Femur (tissue), 1 donor: ENCODE data around the gene CLMN.
"Not testable (repeated sequence)": the region's sequence is repeated elsewhere in the genome, so short reads cannot be mapped to it uniquely, and the experiment has no call there.

Experiments
- DNase-seq: peaks from one replicate; pipeline ENCODE4 v3.0.0-alpha.2; 2017

Gene CLMN

DNA sequence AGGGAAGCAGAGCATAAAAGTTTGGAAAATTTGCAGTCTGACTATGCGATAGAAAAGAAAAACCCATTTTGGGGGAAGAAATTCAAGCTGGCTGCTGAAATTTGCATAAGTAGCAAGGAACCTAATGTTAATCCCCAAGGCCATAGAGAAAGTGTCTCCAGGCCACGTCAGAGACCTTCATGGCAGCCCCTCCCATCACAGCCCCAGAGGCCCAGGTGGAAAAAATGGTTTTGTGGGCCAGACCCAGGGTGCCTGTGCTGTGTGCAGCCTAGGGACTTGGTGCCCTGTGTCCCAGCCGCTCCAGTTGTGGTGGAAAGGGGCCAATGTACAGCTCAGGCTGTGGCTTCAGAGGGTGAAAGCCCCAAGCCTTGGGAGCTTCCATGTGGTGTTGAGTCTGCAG lies 35.9 kb downstream of the CLMN start:
- DNase-seq = not testable (repeated sequence)

DNA sequence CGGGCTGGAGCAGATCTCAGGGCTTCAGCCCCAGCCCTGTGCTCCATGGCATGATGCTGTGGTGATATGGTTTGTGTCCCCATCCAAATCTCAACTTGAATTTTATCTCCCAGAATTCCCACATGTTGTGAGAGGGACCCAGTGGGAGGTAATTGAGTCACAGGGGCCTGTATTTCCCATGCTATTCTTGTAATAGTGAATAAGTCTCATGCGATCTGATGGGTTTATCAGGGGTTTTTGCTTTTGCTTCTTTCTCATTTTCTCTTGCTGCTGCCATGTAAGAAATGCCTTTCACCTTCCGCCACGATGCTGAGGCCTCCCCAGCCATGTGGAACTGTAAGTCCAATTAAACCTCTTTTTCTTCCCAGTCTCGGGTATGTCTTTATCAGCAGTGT lies 36.7 kb downstream of the CLMN start:
- not testable (repeated sequence) for DNase-seq

DNA sequence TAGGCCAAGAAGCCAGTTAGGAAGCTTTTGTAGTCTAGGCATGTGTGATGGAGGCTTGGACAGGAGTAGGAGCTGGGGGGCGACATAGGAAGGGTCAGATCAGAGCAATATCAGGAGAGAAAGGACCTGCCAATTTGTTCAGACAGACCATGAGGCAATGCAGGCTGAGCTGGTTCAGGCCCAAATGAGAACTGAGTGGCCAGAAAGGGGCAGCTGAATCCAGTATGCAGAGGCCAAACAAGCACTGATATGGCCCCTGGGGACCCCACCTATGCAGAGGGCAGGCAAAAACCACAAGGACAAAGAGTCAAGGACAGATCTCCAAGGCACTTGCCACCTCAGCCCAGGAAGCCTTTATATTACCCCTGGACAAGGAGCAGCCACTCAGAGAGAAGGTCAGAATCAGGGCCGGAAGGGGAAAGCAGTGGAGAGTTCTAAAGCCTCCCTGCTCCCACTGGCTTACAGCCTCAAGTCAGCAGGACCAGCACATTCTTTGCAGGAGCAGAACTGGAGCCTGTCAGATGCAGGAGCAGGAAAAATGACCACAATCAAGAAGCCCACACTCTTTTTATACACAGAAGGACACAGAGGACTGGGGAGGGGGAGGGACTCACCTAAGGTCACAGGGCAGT lies 37.2 kb downstream of the CLMN start:
- DNase-seq = no peak

DNA sequence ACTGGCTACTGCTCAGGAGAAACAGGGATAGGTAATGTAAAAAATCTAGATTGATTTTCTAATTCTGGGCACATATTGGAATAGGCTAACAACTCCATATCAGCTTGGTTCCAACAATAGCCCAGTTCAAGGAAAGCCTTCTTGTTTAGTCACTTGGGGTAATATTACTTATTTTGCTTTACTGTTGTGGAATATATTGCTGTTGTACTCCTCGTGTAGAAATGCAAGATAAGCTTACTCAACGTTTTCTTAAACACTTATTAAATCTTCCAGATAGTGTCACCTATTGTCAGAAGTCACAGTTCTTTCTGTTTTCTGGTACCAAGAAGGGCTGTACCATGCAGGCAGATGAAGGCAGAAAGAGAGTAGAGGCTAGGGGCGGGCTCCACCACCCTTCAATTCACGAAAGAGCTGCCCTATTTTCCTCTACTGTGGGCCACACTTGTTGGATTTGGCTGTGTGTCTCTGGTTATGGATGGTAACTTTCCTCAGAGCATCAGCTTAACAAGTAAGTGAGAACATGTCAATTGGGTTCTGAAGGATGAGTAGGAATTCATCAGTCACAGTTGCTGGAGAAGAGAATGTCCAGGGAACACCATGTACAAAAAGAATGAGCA lies 38.0 kb downstream of the CLMN start:
- DNase-seq = no peak

DNA sequence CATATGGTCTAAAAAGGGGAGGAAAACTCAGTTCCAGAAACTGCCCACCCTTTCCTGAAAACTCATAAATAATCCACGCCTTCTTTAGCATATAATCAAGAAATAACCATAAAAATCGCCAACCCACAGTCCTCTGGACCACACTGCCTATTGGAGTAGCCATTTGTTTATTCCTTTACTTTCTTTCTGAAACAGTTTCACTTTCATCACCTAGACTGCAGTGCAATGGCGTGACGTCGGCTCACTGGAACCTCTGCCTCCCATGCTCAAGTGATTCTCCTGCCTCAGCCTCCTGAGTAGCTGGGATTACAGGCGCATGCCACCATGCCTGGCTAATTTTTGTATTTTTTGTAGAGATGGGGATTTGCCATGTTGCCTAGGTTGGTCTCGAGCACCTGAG lies 44.2 kb downstream of the CLMN start:
- DNase-seq = no peak

DNA sequence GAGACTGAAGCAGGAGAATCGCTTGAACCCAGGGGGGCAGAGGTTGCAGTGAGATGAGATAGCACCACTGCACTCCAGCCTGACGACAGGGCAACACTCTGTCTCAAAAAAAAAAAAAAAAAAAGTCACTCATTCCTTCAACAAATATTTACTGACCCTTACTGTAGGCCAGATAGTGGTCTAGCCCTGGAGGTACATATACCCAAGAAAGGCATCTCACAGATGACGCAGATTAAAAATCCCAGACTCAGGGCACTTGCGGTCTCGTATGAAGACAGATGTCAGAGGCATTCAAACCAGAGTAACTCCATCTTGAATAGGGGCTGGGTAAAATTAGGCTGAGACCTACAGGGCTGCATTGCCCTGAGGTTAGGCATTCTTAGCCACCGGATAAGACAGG lies 44.8 kb downstream of the CLMN start:
- DNase-seq = no peak

DNA sequence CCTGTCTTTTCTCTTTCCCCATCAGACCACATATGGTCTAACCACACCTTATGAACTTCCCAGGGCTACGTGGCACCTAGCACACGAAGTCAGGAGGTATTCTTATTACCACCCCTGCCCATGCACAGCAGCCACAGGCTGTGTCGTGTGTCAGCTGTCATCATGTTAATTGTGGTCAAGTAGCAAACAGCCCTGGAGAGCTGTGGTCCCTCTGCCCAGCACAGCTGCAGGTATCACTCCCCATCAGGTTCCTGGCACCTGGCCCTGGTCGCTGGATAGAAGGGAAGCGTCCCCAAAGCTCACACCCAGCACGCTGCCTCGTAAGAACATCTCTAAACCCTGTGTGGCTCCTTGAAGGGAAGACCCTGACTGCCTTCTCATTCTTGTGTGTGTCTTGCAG lies 45.4 kb downstream of the CLMN start:
- DNase-seq = no peak

DNA sequence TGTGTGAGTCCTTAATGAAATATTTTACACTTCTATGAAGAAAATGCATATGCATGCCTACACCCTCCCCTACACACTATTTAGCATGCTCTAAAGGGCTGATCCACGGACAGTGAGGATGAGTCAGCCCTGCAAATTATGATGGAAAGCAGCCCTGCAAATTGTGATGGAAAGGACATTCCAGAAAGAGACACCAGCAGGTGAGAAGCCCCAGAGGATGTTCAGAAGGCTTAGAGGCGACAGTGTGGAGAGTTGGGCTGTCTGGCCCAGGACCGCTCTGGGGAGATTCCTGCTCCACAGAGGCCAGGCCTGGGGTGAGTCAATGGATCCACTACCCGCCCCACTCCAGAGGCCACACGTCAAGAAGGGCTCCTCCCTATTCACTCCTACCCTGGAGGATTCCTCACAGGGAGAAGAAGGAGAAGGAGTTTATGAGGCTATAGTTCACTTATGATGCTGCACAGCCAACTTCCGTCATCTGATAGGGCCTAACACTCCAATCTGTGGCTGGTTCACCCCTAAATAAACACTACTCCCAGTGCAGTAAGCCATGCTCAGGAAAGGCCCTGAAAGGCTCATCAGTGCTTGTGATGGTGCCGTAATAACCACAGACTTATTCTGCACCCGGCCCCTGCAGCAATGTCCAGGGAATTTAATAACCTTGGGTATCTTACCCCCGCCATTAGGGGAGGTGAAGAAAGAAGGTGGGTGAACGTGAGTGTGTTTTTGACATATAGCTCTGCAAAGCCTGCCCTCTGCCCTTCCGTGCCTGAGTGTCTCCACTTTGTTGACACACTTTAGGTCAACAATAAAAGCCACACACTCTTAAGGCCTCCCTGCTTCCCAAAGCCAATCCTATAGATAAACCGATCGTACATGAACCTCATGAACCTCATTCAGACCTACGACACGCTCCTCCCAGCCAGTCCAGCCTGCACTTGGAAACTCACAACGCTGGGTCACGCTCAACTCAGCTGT lies 46.4 kb downstream of the CLMN start:
- DNase-seq = no peak

DNA sequence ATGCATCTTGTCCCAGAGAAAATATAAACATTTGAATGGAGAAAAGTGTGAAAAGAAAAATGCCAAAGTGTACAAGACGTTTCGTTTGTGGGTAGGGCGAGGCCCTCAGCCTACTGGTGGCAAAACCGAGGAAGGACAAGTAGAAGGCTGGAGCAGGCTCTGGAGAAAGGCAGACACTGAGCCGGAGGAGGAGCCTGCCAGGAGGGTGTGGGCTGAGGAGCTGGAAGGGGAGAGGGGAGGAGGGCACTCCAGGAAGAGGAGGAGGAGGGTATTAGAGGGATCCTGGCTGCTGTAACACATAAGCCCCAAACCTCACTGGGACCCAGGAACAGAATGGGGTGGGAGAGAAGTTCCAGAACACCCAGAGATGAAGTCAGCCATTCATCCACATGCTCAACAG lies 47.7 kb downstream of the CLMN start:
- no peak for DNase-seq

DNA sequence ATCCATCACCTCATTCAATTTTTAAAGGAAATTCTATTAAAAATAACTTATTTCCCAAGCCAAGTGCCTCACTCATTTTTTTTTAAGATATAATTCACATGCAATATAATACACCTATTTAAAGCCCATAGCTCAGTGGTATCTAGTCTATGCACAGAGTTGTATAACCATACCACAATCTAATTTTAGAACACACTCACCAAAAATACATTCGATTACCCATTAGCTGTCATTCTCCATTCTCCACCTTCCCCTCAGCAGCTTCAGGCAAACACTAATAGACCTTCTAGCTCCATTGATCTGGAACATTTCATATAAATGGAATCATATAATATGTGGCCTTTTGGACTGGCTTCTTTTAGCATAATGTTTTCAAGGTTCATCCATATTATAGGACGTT lies 49.5 kb downstream of the CLMN start:
- no peak for DNase-seq

DNA sequence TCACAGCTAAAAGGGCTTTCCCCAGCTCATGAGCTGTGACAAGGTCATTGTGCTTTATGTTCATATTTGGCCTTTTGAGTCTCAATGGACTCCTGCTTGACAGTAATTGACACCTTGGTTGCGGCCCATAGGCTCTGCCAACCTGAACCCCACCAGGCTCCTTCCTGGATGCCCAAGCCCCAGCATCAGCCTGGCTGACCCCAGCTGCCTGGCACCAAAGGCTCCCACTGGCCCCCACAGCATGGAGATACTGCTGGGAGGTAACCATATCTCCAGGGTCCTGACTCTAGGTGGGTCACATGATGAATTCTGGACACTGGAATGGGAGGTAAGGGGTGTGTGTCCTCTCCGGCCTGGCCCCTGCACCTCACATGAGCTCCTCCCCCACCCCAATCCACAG lies 50.2 kb downstream of the CLMN start:
- no peak for DNase-seq

DNA sequence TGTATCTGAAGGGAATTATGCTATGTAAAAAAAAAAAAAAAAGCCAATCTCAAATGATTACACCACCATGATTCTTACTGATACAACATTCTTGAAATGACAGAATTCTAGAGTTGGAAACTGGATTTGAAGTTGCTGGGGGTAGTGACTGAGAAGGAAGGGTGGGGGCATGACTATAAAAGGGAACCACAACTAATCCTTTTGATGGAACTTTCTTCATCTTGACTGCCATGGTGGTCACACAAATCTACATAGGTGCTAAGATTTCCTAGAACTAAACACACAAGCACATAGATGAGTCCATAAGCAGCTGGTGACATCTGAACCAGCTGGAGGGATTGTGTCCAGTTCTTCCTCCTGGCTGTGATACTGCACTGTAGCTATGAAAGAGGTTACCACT lies 51.4 kb downstream of the CLMN start:
- no peak for DNase-seq

DNA sequence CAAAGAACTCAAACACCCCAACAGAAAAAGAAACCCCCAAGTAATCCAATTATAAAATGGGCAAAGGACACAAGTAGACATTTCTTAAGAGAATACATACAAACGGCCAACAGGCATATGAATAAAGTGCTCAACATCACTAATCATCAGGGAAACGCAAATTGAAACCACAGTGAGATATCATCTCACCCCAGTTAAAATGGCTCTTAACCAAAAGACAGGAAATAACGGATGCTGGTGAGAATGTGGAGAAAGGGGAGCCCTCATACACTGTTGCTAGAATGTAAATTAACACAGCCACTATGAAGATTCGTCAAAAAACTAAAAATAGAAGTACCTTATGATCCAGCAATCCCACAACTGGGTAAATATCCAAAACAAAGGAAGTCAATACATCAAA lies 52.4 kb downstream of the CLMN start:
- DNase-seq = no peak

DNA sequence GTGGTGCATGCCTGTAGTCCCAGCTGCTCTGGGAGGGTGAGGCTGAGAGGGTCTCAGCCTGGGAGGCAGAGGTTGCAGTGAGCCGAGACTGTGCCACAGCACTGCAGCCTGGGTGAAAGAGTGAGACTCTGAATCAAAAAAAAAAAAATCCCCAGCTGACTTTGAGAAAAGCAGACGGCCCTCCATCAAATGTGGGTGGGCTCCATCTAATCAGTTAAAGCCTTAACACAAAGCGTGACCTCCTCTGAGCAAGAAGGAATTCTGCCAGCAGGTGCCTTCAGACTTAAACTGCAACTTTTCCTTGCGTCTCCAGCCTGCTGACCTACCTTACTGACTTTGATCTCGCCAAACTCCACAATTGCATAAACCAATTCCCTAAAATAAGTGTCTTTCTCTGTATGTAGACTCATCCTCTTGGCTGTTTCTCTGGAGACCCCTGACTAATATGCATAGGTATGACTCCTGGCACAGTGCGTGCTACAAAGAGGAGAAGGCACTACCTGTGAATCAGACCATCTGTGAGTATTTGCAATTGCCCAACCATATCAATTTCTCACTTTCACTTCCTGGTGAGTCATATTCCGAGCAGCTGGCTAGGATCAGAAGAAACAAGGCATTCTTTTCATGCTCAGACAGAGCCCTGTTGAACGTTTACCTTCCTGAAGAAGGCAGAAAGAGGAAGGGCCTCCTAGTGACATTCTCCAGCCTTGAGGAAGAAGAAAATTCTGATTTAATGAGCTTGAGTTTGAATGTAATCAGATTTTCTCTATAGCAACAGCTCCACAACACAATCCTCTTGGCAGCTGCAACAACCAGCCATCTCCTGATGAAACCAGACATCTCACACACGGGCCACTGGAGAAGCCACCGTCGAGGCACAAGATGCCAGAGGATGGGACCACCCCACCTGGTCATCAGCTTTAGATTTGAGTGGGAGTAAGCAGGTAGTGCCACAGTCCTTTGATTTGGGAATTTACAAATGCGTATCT lies 54.3 kb downstream of the CLMN start:
- no peak for DNase-seq

DNA sequence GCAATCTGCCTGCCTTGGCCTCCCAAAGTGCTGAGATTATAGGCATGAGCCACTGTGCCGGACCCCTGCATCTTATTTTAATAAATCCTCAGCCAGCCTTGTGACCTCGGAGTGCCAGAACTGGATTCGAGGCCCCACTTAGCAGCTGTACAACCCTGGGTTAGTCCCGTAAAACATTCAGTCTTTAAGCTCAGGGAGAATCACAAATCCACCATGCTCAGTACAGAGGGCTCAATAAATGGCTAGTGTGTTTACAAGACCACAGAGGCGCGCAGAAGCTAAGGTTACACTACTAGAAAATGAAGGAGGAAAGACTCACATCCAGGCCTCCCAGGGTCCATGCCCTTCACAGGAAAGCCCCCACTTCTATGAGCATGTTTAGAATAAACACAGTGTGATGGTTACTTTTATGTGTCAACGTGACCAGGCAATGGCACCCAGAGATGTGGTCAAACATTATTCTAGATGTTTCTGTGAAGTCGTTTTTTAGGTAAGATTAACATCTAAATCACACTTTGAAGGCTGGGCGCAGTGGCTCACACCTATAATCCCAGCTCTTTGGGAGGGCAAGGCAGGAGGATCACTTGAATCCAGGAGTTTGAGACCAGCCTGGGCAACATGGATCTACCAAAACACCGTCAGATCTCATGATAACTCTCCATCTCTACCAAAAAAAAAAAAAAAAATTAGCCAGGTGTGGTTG lies 55.3 kb downstream of the CLMN start:
- no peak for DNase-seq

DNA sequence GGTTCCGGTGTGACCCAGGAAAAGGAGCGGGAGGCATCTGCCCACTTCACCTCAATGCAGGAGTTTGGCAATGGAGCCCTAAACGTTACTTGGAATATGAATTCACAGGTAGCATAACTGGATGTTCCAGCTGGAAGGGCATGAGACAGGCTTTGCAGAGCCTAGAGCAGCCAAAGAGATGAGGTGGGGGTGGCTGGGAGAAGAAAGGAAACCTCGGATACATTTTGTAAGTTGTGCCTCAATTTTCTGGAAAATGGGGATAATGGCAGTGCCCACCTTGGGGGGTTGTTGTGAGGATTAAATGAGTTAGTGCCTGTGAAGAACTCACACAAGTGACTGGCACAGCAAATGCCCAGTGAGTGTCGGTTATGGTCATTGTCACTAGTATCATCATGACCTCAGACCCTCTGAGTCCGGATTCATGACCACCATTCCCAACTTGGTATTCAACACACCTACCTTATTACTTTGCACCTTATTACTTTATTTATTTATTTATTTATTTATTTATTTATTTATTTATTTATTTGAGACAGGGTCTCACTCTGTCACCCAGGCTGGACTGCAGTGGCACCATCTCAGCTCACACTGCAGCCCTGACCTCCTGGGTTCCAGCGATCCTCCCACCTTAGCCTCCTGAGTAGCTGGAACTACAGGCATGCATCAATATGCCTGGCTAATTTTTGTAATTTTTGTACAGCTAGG lies 56.0 kb downstream of the CLMN start:
- DNase-seq = no peak

DNA sequence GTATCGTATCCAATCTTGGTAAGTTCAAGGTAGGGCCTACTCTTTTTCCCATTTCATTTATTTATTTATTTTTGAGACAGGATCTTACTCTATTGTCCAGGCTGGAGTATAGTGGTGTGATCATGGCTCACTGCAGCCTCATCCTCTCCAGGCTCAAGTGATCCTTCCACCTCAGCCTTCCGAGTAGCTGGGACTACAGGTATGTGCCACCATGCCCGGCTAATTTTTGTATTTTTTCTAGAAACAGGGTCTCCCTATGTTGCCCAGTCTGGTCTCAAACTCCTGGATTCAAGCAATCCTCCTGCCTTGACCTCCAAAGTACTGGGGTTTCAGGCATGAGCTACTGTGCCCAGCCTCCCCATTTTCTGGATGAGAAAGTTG lies 57.2 kb downstream of the CLMN start:
- DNase-seq = no peak

DNA sequence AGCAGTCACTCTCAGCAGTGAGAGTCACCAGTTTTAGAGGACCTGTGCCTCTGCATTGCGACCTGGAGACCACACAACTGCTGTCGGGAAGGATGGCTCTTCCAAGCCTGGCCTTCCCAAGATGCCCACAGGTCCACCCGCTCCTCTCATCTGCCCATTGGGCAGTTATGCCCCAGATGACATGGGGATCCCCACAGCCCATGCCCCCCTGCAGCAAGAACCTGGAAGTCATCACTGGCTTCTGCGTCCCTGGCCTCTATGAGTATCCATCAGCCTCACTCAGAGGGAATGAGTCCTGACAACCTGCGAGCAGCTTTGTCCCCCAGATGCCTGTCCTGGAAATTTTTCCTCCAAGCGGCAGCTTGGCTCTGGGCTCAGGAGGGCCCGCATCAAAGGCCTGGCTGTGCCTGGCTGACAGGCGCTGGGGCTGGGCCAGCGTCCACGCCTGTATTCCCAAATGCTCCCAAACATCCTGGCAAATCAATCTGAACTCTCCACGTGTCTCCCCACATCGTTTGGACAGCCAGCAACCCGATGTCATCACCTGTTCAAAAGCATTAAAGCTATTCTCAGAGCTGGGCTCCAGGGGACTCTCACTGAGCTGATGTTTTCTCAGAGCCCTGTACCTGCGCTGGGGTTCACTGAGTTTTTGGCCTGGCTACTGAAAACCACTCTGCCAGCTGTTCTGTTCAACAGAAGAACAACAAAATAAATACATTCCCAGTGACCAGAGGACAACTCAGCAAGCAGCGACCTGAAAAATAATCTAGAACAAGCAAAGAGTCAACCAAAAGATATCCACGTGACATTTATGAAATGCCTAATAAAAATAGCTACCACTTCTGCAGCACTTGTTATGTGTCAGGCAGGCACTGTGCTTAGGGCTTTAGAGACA lies 57.8 kb downstream of the CLMN start:
- DNase-seq = peak; percentile 49

DNA sequence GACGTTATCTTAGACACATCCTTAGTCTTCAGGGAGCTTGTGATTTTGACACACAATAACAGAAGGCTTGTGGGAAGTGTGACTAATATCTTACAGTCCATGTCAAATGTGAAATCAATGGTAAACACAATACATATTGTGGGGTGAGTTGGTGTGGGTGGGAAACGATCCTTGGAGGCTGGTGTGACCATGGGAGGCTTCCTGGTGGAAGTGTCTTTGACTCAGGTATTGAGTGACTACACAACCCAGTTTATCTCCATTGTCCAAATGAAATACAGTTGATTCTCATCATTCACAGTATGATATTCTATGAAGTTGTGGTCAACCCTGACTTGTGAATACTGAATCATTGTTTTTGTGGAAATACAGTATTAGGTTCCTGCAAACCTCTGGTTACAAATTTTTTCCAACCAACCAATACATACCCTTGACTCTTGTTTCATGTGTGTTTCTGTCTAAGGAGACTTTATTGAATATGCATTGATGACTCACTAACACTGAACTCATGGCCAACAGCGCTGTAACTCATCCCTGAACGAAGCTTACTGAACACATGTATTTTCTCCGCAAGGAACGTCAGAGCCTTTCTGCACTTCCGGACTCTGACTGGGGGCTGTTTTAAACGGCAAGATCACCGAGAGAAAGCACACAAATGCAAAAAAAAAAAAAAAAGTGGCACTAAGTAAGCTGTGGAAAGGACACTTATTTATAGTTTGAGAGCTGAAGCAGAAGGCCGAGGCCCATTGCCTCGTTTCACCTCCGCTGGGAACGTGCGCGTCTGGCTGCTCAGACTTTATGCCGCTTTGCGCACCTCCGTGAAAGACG lies 59.0 kb downstream of the CLMN start:
- peak; percentile 37 for DNase-seq
